SW480 (cell line): ENCODE results near the gene SSTR4.
"Not testable (repeated sequence)": the region's sequence is repeated elsewhere in the genome, so short reads cannot be mapped to it uniquely, and the experiment has no call there.

Experiments
- DNase-seq: peaks from one replicate; pipeline ENCODE4 v3.0.0-alpha.2; 2016; ENCODE audit warnings: low spot score

Gene SSTR4

GRCh38 chr20:23034721-23035671, at the start of gene SSTR4:
TSS of gene SSTR4 (plus strand) at chr20:23035312. CDS start at chr20:23035484, 172 bp downstream.
- DNase-seq = no peak

DNA sequence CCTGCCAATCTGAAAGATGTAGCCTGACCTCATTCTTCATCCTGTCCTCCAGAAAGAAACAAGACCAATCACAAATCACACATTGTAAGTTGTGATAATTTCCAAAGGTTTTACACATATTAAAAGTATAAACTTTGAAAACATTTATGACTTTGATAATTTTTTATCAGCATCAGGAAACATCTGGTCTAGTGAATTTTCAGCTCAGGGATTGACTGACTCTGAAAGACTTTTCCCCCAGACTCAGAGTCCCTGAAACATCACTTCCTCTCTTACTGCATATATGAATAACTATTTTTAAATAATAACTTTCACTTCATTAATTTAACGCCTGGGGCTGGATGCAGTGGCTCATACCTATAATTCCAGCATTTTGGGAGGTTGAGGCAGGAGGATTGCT, 48.5 kb upstream of the SSTR4 start:
- DNase-seq = no peak

DNA sequence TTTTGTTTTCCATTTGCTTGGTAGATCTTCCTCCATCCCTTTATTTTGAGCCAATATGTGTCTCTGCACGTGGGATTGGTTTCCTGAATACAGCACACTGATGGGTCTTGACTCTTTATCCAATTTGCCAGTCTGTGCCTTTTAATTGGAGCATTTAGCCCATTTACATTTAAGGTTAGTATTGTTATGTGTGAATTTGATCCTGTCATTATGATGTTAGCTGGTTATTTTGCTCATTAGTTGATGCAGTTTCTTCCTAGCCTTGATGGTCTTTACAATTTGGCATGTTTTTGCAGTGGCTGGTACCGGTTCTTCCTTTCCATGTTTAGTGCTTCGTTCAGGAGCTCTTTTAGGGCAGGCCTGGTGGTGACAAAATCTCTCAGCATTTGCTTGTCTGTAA, 43.7 kb upstream of the SSTR4 start:
- not testable (repeated sequence) for DNase-seq

- no peak for DNase-seq
Observed at GRCh38 chr20:22993823-22994222, 41.3 kb upstream of the SSTR4 start.

DNA sequence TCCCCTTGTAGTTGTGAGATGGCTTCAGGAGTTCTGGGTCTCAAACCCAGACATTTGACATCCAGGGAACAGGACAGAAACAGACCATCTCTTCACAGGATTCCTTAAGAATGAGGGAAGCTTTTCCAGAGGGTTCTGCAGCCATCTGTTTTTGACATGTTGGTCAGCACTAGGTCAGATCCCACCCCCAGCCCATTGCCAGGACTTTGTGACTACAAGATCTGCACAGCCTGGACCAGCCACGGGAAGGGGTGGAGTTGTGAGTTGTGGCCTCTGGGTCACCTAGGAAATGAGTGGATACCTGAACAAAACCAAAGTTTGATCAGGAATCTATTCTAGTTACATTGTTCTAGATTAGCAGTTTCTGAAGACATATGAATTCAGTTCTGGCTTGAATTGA, 39.2 kb upstream of the SSTR4 start:
- DNase-seq = no peak

DNA sequence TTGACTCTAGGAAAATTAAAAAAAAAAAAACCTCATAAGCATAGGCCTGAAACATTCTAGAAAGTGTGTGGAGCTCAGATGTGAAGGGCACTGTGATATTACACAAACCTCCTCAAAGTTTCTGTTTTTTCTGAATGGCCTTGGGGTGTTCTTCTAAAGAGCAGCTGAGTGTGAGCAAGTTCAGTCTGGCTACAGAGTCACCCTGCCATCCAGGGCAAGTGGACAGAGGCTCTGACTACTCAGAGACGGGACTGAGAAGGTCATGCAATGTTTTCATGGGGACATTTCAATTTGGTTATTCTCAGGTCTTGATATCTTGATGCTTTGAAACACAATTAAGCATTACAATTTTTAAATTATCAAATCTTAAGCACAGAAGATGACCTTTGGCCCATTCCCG, 36.6 kb upstream of the SSTR4 start:
- DNase-seq = no peak

- no peak for DNase-seq
Observed at GRCh38 chr20:22999756-23000155, 35.4 kb upstream of the SSTR4 start.

DNA sequence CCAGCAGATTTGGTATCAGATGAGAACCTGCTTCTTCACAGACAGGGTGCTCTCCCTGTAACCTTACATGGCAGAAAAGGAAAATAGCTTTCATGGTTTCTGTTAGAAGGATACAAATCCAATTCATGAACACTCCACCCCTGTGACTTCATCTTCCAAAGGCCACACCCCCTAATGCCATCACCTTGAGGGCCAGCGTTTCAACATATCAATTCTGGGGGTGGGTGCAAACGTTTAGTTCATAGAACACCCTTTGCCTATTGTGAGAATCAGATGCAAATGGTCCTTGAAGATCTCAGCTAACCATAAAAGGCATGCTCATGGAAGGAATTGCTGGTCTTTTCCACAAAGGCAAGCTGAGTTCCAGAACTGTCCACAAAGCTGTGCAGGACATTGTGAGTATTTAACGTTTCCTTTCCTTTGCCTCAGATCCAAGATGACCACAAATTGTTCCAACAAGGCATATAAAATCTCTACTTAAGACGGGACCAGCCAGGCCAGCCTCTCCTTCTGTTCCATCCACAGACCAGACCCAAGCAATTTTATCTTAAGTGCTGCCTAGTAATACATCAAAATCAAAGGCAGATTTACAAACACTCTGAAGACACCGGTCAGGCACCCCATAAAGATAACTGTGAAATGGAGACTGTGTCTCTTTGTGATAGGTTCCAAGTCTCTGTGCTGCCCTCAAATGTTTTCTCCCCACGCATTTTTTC, 34.7 kb upstream of the SSTR4 start:
- DNase-seq = no peak

GRCh38 chr20:23002276-23002675, 32.8 kb upstream of the SSTR4 start:
- no peak for DNase-seq

DNA sequence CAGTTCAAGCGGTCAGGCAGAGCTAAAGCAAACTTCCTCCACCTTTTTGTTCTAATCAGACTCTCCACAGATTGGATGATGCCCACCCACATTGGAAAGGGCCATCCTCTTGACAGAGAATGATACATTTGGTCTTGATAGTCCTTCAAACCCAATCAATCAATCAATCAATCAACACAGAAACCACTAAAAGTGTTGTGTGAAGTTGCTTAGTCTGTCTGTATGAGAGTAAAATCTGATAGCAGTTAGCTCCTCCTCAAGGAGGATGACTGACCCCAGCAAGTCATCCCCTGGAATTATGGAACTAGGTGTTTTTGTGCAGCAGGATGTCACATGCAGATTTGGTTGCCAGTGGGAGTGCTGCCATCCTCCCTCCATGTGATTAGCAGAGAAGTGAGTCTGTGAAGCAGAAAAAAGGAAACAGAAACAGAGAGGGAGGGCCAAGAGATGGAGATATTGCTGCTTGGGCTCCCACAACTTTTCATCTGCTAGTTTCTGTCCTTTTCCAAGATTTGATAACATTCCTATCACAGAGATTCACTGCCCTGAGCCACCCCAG, 32.0 kb upstream of the SSTR4 start:
- DNase-seq = no peak

GRCh38 chr20:23003881-23004460, 31.1 kb upstream of the SSTR4 start:
- DNase-seq = no peak

GRCh38 chr20:23005776-23006175, 29.3 kb upstream of the SSTR4 start:
- no peak for DNase-seq

DNA sequence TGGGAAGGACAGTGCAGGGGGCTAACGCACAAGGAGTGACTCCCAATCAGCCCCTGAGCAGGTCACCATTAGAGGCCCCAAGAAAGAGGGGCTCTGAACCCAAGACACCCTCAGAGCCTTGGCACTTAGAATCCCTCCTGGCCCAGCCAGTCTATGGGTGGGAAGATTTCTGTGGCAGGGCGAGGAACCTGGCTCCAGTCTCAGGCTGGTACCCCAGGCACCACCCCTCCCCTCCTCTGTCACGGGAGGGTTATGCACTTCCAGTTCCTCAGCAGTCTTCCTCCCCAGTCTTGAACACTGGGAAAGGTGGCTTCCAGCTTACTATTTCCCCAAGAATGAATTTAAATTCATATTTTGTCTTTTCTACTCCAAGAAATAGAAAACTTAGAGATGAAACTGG, 27.6 kb upstream of the SSTR4 start:
- no peak for DNase-seq

- DNase-seq = no peak
Observed at GRCh38 chr20:23007886-23008655, 27.0 kb upstream of the SSTR4 start.

GRCh38 chr20:23008667-23009066, 26.4 kb upstream of the SSTR4 start:
- no peak for DNase-seq

GRCh38 chr20:23009636-23010035, 25.5 kb upstream of the SSTR4 start:
- DNase-seq = no peak

DNA sequence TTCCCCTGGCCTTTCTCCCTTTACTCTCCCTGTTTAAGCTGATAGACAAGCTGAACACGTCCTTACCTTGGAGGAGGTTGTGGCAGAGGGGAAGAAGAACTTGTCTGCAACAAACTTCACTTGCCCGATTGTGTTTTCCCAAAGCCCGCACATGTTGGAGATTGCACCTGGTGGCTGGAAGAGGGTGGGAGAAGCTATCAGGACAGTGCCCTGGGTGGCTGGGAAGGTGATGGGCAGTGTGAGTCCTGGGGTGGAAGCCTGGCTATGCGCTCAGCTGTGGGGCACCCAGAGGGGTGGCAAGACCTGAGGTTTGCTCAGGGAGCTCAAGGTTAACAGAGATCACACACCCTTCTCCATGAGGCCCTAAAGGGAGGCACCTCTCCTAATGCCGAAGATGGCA, 25.0 kb upstream of the SSTR4 start:
- DNase-seq = no peak

DNA sequence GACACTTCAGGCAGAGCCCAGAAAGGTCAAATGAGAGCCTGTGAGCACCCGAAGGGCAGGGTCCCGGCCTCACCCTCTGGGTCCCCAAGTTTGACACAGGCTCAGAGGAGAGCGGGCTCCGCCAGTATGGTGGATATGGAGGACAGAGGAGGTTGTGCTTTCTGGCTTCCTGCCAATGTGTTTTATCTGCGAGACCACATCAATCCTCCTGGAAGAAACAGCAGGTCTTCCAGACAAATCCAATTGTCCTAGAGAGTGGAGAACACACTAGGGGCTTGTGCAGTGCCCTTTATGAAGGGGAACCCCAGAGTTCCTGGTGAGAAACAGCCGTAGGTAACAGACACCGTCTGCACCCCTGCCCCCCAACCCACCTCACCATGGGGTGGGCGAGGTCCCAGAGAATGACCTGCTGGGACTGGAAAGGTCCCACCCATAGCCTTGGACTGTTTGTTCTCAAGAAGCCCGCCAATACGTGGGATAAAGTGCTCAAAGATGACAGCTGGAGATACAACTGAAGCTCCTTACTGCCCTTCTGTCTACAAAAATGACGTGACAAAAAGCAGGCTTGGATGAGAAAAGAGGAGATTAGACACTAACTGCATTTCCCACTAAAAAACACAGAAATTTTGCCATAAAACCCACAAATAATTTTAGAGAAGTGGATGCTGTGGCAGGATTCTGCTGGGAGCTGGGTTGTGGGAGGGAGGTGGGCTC, 23.9 kb upstream of the SSTR4 start:
- no peak for DNase-seq

GRCh38 chr20:23013429-23013828, 21.7 kb upstream of the SSTR4 start:
- DNase-seq = peak; percentile 71

GRCh38 chr20:23017516-23017915, 17.6 kb upstream of the SSTR4 start:
- DNase-seq = no peak

DNA sequence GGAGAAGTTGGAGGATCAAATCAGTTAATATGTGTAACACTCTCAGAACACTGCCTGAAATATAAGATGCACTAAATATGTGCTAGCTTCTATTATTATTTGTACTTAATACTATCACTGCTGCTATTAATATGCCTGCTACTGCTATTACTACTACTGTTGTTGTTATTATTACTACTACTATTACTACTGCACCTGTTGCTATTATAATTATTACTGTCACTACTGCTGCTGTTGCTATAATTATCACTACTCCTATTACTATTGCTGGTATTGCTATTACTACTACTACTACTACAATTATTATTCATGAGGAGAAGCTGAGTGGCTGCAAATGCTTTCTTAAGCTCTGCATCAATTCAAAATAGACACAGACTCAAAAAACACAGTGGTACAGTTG, 16.7 kb upstream of the SSTR4 start:
- DNase-seq = no peak
